GM23338 (cell line): ENCODE data around the gene LOXL4. TPM values are rescaled to one million over a fixed set of nuclear protein-coding genes. Genes with fewer than 3 reads are reported as not detected.

Source experiments
- ATAC-seq: fragments of 200-7000 bp; cut with Tn5 transposase; 3 replicates; pipeline ENCODE4 v1.9.1; 2020
- DNase-seq: peaks from one replicate; pipeline ENCODE4 v3.0.0-alpha.2; 2015; ENCODE audit warnings: low spot score
- H2AFZ ChIP-seq: fragments of 200-600 bp; sonication (generic); 2 replicates; pipeline ENCODE4 v1.8.0; 2016; ENCODE audit warnings: antibody characterized with exemption, mild to moderate bottlenecking, moderate library complexity
- H3F3A ChIP-seq: fragments of 200-600 bp; sonication (generic); replicated peaks from 2 replicates; pipeline ENCODE4 v1.8.0; 2017; ENCODE audit warnings: antibody characterized with exemption, mixed run types, low read depth
- H3K27ac ChIP-seq: fragments of 200-600 bp; sonication (generic); 2 replicates; pipeline ENCODE4 v1.6.1; 2016; ENCODE audit warnings: low read depth
- H3K27me3 ChIP-seq: fragments of 200-600 bp; sonication (generic); 2 replicates; pipeline ENCODE4 v1.8.0; 2016; ENCODE audit warnings: mild to moderate bottlenecking, mixed run types, moderate library complexity; ENCODE audit not compliant: insufficient read depth
- H3K36me3 ChIP-seq: fragments of 200-600 bp; sonication (generic); 2 replicates; pipeline ENCODE4 v1.8.0; 2016; ENCODE audit warnings: mild to moderate bottlenecking; ENCODE audit not compliant: insufficient read depth
- H3K4me1 ChIP-seq: fragments of 200-600 bp; sonication (generic); 2 replicates; pipeline ENCODE4 v1.8.0; 2016; ENCODE audit warnings: mild to moderate bottlenecking, moderate library complexity; ENCODE audit not compliant: insufficient read depth
- H3K4me2 ChIP-seq: fragments of 200-600 bp; sonication (generic); 2 replicates; pipeline ENCODE4 v1.7.1; 2017; ENCODE audit warnings: mixed run types
- H3K4me3 ChIP-seq: fragments of 200-600 bp; sonication (generic); 2 replicates; pipeline ENCODE4 v1.6.1; 2016; ENCODE audit warnings: mixed run types
- H3K79me2 ChIP-seq: fragments of 200-600 bp; sonication (generic); replicated peaks from 2 replicates; pipeline ENCODE4 v1.8.0; 2017; ENCODE audit warnings: mild to moderate bottlenecking; ENCODE audit not compliant: insufficient read depth
- H3K9me2 ChIP-seq: fragments of 200-600 bp; sonication (generic); 2 replicates; pipeline ENCODE4 v1.8.0; 2017; ENCODE audit not compliant: insufficient read depth
- H4K20me1 ChIP-seq: fragments of 200-600 bp; sonication (generic); replicated peaks from 2 replicates; pipeline ENCODE4 v1.8.0; 2017; ENCODE audit warnings: mild to moderate bottlenecking; ENCODE audit not compliant: insufficient read depth
- H3K27ac Mint-ChIP-seq: 2 replicates; pipeline ENCODE4 v1.8.0; 2020; ENCODE audit warnings: inconsistent platforms, mild to moderate bottlenecking, moderate library complexity, mixed read lengths
- H3K27me3 Mint-ChIP-seq: 3 replicates; pipeline ENCODE4 v1.8.0; 2022; ENCODE audit warnings: low read depth, mild to moderate bottlenecking, moderate library complexity, mixed read lengths, inconsistent platforms; ENCODE audit not compliant: insufficient read depth, poor library complexity
- H3K36me3 Mint-ChIP-seq: 3 replicates; pipeline ENCODE4 v1.8.0; 2021; ENCODE audit warnings: low read depth, mild to moderate bottlenecking, inconsistent platforms, moderate library complexity, mixed read lengths
- H3K4me1 Mint-ChIP-seq: 3 replicates; pipeline ENCODE4 v1.8.0; 2020; ENCODE audit warnings: mild to moderate bottlenecking, inconsistent platforms, mixed read lengths
- H3K4me3 Mint-ChIP-seq: 3 replicates; pipeline ENCODE4 v1.8.0; 2021; ENCODE audit warnings: moderate library complexity, mild to moderate bottlenecking, inconsistent platforms, mixed read lengths
- H3K9me3 Mint-ChIP-seq: 3 replicates; pipeline ENCODE4 v1.8.0; 2020; ENCODE audit warnings: moderate library complexity, mild to moderate bottlenecking, inconsistent platforms, mixed read lengths
- ETS1 ChIP-seq: IDR thresholded peaks from 2 replicates; pipeline ENCODE4 v1.6.1; 2016; ENCODE audit warnings: antibody characterized with exemption
- EZH2 ChIP-seq: fragments of 200-600 bp; sonication (generic); IDR thresholded peaks from one replicate; pipeline ENCODE4 v1.8.0; 2017; ENCODE audit warnings: antibody characterized with exemption, mild to moderate bottlenecking, low read depth; ENCODE audit not compliant: unreplicated experiment
- JUNB ChIP-seq: IDR thresholded peaks from one replicate; pipeline ENCODE4 v1.6.1; 2016; ENCODE audit warnings: antibody characterized with exemption; ENCODE audit not compliant: unreplicated experiment
- NANOG ChIP-seq: IDR thresholded peaks from 2 replicates; pipeline ENCODE4 v1.6.1; 2016; ENCODE audit warnings: antibody characterized with exemption, borderline replicate concordance
- REST ChIP-seq: IDR thresholded peaks from one replicate; pipeline ENCODE4 v1.6.1; 2018; ENCODE audit warnings: antibody characterized with exemption; ENCODE audit not compliant: unreplicated experiment
- ZNF114 ChIP-seq: fragments of 250-450 bp; sonication (Bioruptor Pico); IDR thresholded peaks from 2 replicates; pipeline ENCODE4 v1.5.0; 2020; ENCODE audit warnings: mild to moderate bottlenecking, moderate library complexity
- ZNF462 ChIP-seq: fragments of 250-450 bp; sonication (Bioruptor Pico); IDR thresholded peaks from 2 replicates; pipeline ENCODE4 v1.5.0; 2020; ENCODE audit warnings: mild to moderate bottlenecking, moderate library complexity
- polyA plus RNA-seq: library from polyadenylated mRNA; unstranded; fragments of >200 nt; fragmentation: Nextera tagmentation; extraction: Ambion mirVana; gene quantifications from 2 replicates; pipeline ENCODE4 v1.2.1, GENCODE V29; 2016
- total RNA-seq: library from RNA; depleted of rRNA; stranded (reverse); fragments of >200 nt; shearing (Covaris generic); gene quantifications from 2 replicates; pipeline ENCODE4 v1.2.3, GENCODE V29; 2014

The LOXL4 gene
- total and polyA plus RNA-seq, 2 experiments from 2014 or later = 0.21 to 0.38 TPM

GRCh38 chr10:98303569-98303968 is 35.6 kb upstream of the LOXL4 start (continued):
- no peak for TF ChIP-seq REST
- TF ChIP-seq ETS1 = no peak
- TF ChIP-seq JUNB = no peak

DNA sequence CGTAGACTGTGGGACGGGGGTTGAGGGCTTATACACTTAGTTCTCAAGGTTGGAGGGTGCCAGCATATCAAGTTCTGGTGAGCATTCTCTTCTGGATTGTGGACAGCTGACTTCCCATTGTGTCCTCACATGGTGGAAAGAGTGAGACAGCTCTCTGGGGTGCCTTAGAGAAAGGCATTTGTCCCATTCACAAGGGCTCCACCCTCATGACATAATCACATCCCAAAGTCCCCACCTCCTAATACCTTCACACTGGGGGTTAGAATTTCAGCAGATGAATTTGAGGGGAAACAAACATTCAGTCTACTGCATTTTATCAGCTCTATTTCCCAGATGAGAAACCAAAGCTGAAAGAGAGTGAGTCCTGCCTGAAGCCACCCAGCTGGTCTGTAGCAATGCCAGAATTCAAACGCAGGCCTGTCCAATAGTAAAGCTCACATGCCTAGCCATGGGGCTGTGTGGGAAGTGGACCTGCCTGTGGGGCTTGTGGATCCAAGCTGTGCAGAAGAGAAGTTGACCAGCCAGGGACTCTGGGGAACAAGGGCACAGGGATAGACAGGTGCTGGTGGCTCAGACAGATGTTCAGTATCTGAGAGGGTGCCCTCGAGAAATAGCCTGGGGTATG is 34.9 kb upstream of the LOXL4 start:
- Histone ChIP-seq H3F3A (no peaks in the 10 kb centered on the region), H3K36me3 (no peaks in the 10 kb centered on the region), H4K20me1 (no peaks in the 10 kb centered on the region), H3K27ac (no peak overlapping the region), H3K4me3 (no peak overlapping the region), H3K9me2 (no peaks in the 10 kb centered on the region), H3K4me2 (no peak overlapping the region), H3K27me3 (no peaks in the 10 kb centered on the region), H3K4me1 (no peaks in the 10 kb centered on the region), H2AFZ (no peak overlapping the region), H3K79me2 (no peaks in the 10 kb centered on the region)
- ATAC-seq (no peak), DNase-seq (no peak)
- Mint-ChIP-seq H3K36me3 (no peaks in the 10 kb centered on the region), H3K9me3 (no peaks in the 10 kb centered on the region; the same call in 2 of the 3 replicates), H3K27ac (no peak overlapping the region), H3K4me3 (no peak overlapping the region), H3K4me1 (no peaks in the 10 kb centered on the region), H3K27me3 (peaks cover 12% of the 10 kb centered on the region)
- TF ChIP-seq EZH2 (no peak), REST (no peak), ZNF114 (no peak), NANOG (no peak), ZNF462 (CRISPR knock-in tag) (no peak)
